Esophagus (tissue), 2 donors: ENCODE results near the gene NKX6-2. TPM values are rescaled to one million over a fixed set of nuclear protein-coding genes. Genes with fewer than 3 reads are reported as not detected.

Source experiments
- H3K27ac ChIP-seq, 2 donors: one replicate each; pipeline ENCODE4 v1.5.1; 2013; ENCODE audit warnings: low read depth in 2 of 2, mild to moderate bottlenecking in 2 of 2, inconsistent platforms in 1 of 2, low read length in 1 of 2, moderate library complexity in 1 of 2
- H3K27me3 ChIP-seq, 2 donors: one replicate each; pipeline ENCODE4 v1.6.1; 2013; ENCODE audit warnings: low read length in 2 of 2, control low read depth in 1 of 2, mild to moderate bottlenecking in 1 of 2; ENCODE audit not compliant: insufficient read depth in 2 of 2, control insufficient read depth in 1 of 2
- H3K36me3 ChIP-seq, 2 donors: one replicate each; pipeline ENCODE4 v1.6.1; 2013; ENCODE audit warnings: low read length in 1 of 2; ENCODE audit not compliant: control insufficient read depth in 2 of 2, insufficient read depth in 2 of 2
- H3K4me1 ChIP-seq, 2 donors: one replicate each; pipeline ENCODE4 v1.6.1; 2013; ENCODE audit warnings: low read length in 1 of 2; ENCODE audit not compliant: control insufficient read depth in 2 of 2, insufficient read depth in 2 of 2
- H3K4me3 ChIP-seq, 2 donors: one replicate each; pipeline ENCODE4 v1.5.1; 2013; ENCODE audit warnings: low read length in 2 of 2, mild to moderate bottlenecking in 2 of 2, low read depth in 1 of 2, moderate library complexity in 1 of 2
- H3K9me3 ChIP-seq, 2 donors: one replicate each; pipeline ENCODE4 v1.6.1; 2013; ENCODE audit warnings: mild to moderate bottlenecking in 2 of 2, low read depth in 1 of 2, low read length in 1 of 2, moderate library complexity in 1 of 2; ENCODE audit not compliant: control insufficient read depth in 2 of 2, insufficient read depth in 1 of 2
- WGBS, 2 donors: extraction: QIAGEN DNeasy Blood & Tissue Kit; methylation state at CpG; one replicate each; pipeline ENCODE4 v1.1.7; 2013; 5-methylcytosine and 5-hydroxymethylcytosine counted together
- polyA plus RNA-seq, 2 donors: library from polyadenylated mRNA; stranded (reverse); fragments of 200-250 nt; gene quantifications; one replicate each; pipeline ENCODE4 v1.2.3, GENCODE V29; 2013
- donor health status: healthy with polysubstance abuse.
- donor health status: Bipolar disorder and iron deficiency.

The NKX6-2 gene
- polyA plus RNA-seq, 2 donors, result 0.15 to 1.5 TPM

DNA sequence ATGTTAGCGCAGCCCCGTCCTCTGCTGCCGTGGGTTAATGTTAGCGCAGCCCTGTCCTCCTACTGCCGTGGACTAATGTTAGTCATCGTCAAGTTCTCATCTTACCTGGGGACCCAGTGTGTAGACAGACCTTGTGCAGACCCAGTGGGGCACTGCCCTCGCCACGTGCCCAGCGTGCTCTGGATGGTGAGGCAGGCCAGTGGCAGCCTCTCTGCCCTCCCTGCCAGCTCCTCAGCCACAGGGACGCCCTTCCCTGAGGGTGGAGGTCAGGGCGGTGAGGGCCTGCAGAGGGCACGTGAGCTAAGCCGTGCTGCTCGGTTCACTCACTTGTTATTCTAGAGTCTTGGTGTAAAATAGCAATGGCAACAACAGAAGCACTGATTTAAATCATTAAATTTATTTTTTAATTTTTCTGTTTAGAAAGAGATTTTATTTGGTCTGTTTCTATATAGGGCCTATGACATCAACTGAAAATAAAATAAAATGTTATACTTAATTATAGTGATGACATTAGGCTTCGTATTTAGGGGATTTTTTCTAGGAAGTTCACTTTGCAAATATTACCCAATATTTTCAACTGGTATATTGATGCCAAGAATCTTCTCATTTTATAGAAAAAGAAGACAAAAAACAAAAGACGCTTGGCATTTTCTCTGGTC, 48.4 kb downstream of the NKX6-2 start:
- Histone ChIP-seq H3K4me1 (peaks cover 0 to 3% of the 10 kb centered on the region in 2 donors), H3K9me3 (no peaks in the 10 kb centered on the region), H3K27ac (no peak overlapping the region), H3K36me3 (peaks cover 0 to 4% of the 10 kb centered on the region in 2 donors), H3K4me3 (no peak overlapping the region), H3K27me3 (no peaks in the 10 kb centered on the region)
- WGBS, 2 donors, result 85 to 90% methylated on average over 16 of the region's 16 CpGs

DNA sequence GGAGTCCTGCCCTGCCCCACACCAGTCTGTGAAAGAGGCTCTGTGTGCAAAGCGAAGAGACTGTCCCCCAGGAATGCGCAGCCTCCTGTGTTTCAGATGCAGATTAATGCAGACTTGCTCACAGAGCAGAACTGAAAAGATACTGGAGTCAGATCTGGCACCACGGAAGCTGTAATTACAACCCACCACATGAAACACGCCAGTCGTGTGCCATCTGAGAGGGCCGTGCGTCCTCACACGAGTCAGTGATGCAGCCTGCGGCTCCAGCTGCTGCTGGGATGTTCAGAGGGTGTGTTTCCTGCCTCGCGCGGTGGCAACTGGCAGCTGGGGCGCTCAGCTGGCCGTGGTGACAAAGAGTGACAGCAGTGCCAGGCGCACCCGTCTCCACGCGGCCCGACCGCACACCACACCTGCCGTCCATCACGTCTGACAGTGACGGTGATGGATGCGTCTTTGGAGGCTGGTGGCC, 50.0 kb downstream of the NKX6-2 start:
- Histone ChIP-seq H3K4me3 (no peak overlapping the region), H3K27ac (no peak overlapping the region), H3K27me3 (no peaks in the 10 kb centered on the region), H3K9me3 (no peaks in the 10 kb centered on the region), H3K4me1 (no peaks in the 10 kb centered on the region), H3K36me3 (peaks cover 0 to 5% of the 10 kb centered on the region in 2 donors)
- 91% methylated on average over 24 of the region's 24 CpGs for WGBS, 2 donors

DNA sequence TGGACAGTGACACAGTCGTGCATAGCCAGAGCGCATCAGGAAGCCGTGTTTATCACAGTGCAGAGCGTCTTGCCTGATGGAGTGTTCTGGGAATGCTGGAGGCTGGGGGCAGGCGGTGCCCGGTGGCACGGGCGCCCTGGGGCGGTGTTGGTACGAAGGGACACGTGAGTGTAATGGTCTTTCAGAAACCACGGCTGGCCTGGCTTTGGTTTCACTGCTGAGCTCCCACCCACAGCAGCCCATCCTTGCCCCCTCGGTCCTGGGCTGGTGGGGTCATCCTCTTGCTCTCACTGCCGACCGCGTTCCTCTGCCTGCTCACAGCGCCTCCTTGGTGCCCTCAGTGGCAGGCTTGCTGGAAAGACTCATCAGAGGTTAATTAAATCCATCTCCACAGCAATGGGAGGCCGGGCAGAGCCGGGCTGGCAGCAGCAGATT, 50.6 kb downstream of the NKX6-2 start:
- peaks cover 0 to 9% of the 10 kb centered on the region in 2 donors for H3K36me3 ChIP-seq
- WGBS, 2 donors, result 90 to 92% methylated on average over 19 of the region's 19 CpGs
- H3K4me1 ChIP-seq, result no peaks in the 10 kb centered on the region
- no peaks in the 10 kb centered on the region for H3K9me3 ChIP-seq
- no peak overlapping the region for H3K27ac ChIP-seq
- no peak overlapping the region for H3K4me3 ChIP-seq
- no peaks in the 10 kb centered on the region for H3K27me3 ChIP-seq

DNA sequence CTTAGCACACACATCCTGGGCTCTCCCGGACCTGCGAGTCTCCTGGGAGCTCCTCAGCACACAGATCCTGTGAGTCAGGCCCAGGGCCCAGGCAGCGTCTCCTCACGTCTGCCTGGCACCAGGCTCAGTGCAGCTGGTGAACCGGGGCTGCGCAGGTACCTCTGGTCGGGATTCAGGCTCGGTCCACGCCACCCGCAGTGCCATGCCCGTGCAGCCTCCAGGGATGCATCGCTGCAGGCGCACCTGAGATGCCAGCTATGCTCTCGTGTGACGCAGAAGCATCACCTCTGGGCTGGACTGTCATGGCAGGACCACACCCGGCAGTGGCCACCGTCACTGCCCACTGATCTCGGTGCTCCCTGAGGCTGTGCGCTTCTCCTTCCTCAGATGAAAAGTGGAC, 52.0 kb downstream of the NKX6-2 start:
- Histone ChIP-seq H3K4me1 (no peaks in the 10 kb centered on the region), H3K27me3 (no peaks in the 10 kb centered on the region), H3K4me3 (no peak overlapping the region), H3K36me3 (peaks cover 0 to 11% of the 10 kb centered on the region in 2 donors), H3K9me3 (no peaks in the 10 kb centered on the region), H3K27ac (no peak overlapping the region)
- WGBS, 2 donors, result 92 to 94% methylated on average over 19 of the region's 19 CpGs

Other genes with a start within 250 kb of the NKX6-2 start
- 10 to 100 TPM in 1 of 2 donors, 1 to 10 TPM in 1; 9.2 to 12.7 TPM for gene INPP5A, start 248.4 kb downstream of the NKX6-2 start, polyA plus RNA-seq
- gene CFAP46, start 156.4 kb upstream of the NKX6-2 start, polyA plus RNA-seq, result under 1 TPM; 0.40 to 0.73 TPM